ENCODE results near the gene CALD1.

DNA sequence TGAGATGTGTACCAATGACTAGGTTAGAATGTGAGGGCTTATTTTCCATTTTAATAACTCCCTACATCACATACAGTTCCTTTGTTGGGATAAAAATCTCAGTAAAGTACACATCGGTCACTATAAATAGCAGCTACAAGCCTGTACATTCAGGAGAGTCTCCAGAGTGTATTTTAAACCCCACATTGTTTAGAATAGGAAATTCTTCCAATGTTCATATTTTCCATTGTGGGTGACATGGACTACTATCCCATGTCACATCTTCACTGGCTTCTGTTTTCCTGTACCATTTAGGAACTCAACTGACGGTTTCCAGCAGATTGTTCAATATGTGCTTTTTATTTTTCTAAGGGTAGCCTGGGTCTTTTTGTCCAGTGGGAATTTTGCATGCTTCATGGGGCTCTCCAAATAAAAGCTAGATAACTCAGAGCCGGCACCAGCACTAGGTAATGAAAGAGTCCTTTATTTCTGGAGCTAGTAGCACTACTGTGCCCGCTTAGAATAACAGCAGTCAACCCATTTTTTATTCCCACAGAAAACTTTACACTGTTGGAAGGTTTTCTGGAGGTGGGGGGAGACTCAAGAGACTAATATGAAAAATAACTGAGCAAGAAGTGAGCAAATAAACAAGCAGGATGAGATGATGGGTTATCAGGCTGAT is 100.5 kb downstream of the CALD1 start:
- TF ChIP-seq, protein P1, sequence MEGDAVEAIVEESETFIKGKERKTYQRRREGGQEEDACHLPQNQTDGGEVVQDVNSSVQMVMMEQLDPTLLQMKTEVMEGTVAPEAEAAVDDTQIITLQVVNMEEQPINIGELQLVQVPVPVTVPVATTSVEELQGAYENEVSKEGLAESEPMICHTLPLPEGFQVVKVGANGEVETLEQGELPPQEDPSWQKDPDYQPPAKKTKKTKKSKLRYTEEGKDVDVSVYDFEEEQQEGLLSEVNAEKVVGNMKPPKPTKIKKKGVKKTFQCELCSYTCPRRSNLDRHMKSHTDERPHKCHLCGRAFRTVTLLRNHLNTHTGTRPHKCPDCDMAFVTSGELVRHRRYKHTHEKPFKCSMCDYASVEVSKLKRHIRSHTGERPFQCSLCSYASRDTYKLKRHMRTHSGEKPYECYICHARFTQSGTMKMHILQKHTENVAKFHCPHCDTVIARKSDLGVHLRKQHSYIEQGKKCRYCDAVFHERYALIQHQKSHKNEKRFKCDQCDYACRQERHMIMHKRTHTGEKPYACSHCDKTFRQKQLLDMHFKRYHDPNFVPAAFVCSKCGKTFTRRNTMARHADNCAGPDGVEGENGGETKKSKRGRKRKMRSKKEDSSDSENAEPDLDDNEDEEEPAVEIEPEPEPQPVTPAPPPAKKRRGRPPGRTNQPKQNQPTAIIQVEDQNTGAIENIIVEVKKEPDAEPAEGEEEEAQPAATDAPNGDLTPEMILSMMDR (conservative IDR thresholded peaks at IDR 0.05; ENCODE audit: low read length), result no peak
- no peak for TF ChIP-seq EZH2phosphoT487 (IDR thresholded peaks at IDR 0.05; ENCODE audit: borderline replicate concordance)

Data from Loucy (cell line).